SU-DHL-6 (cell line): ENCODE data around the gene ELAPOR1.

Experiments used
- H2AFZ ChIP-seq: fragments of 200-600 bp; sonication (generic); 2 replicates; pipeline ENCODE4 v1.6.1; 2014; ENCODE audit warnings: low read depth, mild to moderate bottlenecking, moderate library complexity, mixed read lengths, antibody characterized with exemption, low read length; ENCODE audit not compliant: severe bottlenecking
- H3F3A ChIP-seq: fragments of 200-600 bp; shearing (Covaris generic); 2 replicates; pipeline ENCODE4 v1.6.0; 2016; ENCODE audit warnings: antibody characterized with exemption, mild to moderate bottlenecking; ENCODE audit not compliant: insufficient read depth
- H3K27ac ChIP-seq: fragments of 200-600 bp; sonication (generic); 2 replicates; pipeline ENCODE4 v1.5.1; 2016; ENCODE audit warnings: low read depth, mild to moderate bottlenecking, low read length, moderate library complexity, mixed read lengths
- H3K27me3 ChIP-seq: fragments of 200-600 bp; sonication (generic), shearing (Covaris generic); 2 replicates; pipeline ENCODE4 v1.6.0; 2014; ENCODE audit warnings: mild to moderate bottlenecking, low read length
- H3K36me3 ChIP-seq: fragments of 200-600 bp; sonication (generic); 2 replicates; pipeline ENCODE4 v1.6.1; 2014; ENCODE audit warnings: mild to moderate bottlenecking, low read length, mixed read lengths
- H3K4me2 ChIP-seq: fragments of 300-600, 200-600 bp; shearing (Covaris generic), sonication (generic); 2 replicates; pipeline ENCODE4 v1.6.0; 2014; ENCODE audit warnings: low read length, low read depth, mild to moderate bottlenecking; ENCODE audit not compliant: poor library complexity, severe bottlenecking
- H3K4me3 ChIP-seq: fragments of 200-600 bp; sonication (generic); 2 replicates; pipeline ENCODE4 v1.5.1; 2014; ENCODE audit warnings: antibody characterized with exemption, low read length, mild to moderate bottlenecking, mixed read lengths; ENCODE audit not compliant: insufficient read depth, poor library complexity, severe bottlenecking
- H3K79me2 ChIP-seq: fragments of 200-600 bp; sonication (generic); 2 replicates; pipeline ENCODE4 v1.6.1; 2014; ENCODE audit warnings: mild to moderate bottlenecking, low read length, moderate library complexity; ENCODE audit not compliant: insufficient read depth
- H3K9ac ChIP-seq: fragments of 200-600 bp; sonication (generic); 2 replicates; pipeline ENCODE4 v1.7.0; 2014; ENCODE audit warnings: mild to moderate bottlenecking, low read length
- H3K9me2 ChIP-seq: fragments of 200-600 bp; sonication (generic); replicated peaks from 2 replicates; pipeline ENCODE4 v1.6.1; 2014; ENCODE audit warnings: low read length; ENCODE audit not compliant: insufficient read depth
- H3K9me3 ChIP-seq: fragments of 200-600 bp; sonication (generic); 2 replicates; pipeline ENCODE4 v1.6.1; 2014; ENCODE audit warnings: low read length, mixed read lengths; ENCODE audit not compliant: insufficient read depth
- H4K20me1 ChIP-seq: fragments of 200-600 bp; sonication (generic); 2 replicates; pipeline ENCODE4 v1.6.1; 2014; ENCODE audit warnings: low read depth, mild to moderate bottlenecking, antibody characterized with exemption, low read length, moderate library complexity, mixed read lengths
- EZH2phosphoT487 ChIP-seq: fragments of 200-600 bp; sonication (generic), shearing (Covaris generic); conservative IDR thresholded peaks from 2 replicates; pipeline ENCODE4 v1.6.1; 2018; ENCODE audit warnings: mild to moderate bottlenecking, antibody characterized with exemption, low read length, moderate library complexity, mixed read lengths
- TF ChIP-seq, protein P1 (sequence below): fragments of 200-600 bp; sonication (generic); IDR thresholded peaks from one replicate; pipeline ENCODE4 v1.5.1; 2017; ENCODE audit warnings: antibody characterized with exemption, mild to moderate bottlenecking, low read length, moderate library complexity; ENCODE audit not compliant: insufficient read depth, poor library complexity, severe bottlenecking

The ELAPOR1 gene, protein sequence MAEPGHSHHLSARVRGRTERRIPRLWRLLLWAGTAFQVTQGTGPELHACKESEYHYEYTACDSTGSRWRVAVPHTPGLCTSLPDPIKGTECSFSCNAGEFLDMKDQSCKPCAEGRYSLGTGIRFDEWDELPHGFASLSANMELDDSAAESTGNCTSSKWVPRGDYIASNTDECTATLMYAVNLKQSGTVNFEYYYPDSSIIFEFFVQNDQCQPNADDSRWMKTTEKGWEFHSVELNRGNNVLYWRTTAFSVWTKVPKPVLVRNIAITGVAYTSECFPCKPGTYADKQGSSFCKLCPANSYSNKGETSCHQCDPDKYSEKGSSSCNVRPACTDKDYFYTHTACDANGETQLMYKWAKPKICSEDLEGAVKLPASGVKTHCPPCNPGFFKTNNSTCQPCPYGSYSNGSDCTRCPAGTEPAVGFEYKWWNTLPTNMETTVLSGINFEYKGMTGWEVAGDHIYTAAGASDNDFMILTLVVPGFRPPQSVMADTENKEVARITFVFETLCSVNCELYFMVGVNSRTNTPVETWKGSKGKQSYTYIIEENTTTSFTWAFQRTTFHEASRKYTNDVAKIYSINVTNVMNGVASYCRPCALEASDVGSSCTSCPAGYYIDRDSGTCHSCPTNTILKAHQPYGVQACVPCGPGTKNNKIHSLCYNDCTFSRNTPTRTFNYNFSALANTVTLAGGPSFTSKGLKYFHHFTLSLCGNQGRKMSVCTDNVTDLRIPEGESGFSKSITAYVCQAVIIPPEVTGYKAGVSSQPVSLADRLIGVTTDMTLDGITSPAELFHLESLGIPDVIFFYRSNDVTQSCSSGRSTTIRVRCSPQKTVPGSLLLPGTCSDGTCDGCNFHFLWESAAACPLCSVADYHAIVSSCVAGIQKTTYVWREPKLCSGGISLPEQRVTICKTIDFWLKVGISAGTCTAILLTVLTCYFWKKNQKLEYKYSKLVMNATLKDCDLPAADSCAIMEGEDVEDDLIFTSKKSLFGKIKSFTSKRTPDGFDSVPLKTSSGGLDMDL

DNA sequence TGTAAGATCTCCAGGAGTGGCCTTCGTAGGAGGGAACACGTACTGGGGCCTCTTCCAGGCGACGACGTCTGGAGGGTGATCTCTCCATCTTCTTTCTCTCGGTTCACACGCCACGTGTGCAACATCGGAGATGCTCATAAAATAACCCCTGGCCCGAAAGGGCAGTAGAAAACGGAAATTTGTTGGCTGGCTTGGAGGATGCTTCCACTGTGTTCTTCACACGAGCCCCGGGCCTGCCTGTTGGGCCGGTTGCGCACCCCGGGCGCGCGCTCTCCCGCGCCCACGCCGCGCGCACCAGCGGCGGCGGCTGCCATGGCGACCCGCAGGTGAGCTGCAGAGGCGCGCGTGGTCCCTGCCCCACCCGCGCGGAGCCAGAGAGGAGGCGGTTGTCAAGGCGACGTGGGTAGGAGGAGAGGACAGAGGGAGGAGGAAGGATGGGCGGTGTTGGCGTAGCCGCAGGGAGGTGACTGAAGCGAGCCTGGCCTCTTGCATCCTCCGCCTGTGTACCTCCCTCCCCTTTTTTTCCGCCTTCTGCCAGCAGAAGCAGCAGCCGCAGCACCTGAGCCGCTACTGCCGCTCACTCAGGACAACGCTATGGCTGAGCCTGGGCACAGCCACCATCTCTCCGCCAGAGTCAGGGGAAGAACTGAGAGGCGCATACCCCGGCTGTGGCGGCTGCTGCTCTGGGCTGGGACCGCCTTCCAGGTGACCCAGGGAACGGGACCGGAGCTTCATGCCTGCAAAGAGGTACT, at the start of gene ELAPOR1:
TSS of gene ELAPOR1 (plus strand) at position 526 of the 752 bp plus-strand sequence. CDS start at position 595, 69 bp downstream.
- Histone ChIP-seq H3F3A (peaks cover 12% of the 10 kb centered on the region; the same call in 1 of the 2 replicates), H3K9ac (peak within 1 kb of the TSS; percentile 52), H3K27me3 (no peaks in the 10 kb centered on the region), H2AFZ (peak within 1 kb of the TSS; percentile 99), H3K4me3 (peak within 1 kb of the TSS; percentile 63), H3K9me2 (no peaks in the 10 kb centered on the region), H3K36me3 (no peaks in the 10 kb centered on the region), H4K20me1 (no peaks in the 10 kb centered on the region), H3K79me2 (no peaks in the 10 kb centered on the region), H3K9me3 (no peaks in the 10 kb centered on the region), H3K4me2 (peak within 1 kb of the TSS; percentile 90), H3K27ac (no peak within 1 kb of the TSS)
- TF ChIP-seq, protein P1, sequence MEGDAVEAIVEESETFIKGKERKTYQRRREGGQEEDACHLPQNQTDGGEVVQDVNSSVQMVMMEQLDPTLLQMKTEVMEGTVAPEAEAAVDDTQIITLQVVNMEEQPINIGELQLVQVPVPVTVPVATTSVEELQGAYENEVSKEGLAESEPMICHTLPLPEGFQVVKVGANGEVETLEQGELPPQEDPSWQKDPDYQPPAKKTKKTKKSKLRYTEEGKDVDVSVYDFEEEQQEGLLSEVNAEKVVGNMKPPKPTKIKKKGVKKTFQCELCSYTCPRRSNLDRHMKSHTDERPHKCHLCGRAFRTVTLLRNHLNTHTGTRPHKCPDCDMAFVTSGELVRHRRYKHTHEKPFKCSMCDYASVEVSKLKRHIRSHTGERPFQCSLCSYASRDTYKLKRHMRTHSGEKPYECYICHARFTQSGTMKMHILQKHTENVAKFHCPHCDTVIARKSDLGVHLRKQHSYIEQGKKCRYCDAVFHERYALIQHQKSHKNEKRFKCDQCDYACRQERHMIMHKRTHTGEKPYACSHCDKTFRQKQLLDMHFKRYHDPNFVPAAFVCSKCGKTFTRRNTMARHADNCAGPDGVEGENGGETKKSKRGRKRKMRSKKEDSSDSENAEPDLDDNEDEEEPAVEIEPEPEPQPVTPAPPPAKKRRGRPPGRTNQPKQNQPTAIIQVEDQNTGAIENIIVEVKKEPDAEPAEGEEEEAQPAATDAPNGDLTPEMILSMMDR = no peak
- TF ChIP-seq EZH2phosphoT487 = no peak

DNA sequence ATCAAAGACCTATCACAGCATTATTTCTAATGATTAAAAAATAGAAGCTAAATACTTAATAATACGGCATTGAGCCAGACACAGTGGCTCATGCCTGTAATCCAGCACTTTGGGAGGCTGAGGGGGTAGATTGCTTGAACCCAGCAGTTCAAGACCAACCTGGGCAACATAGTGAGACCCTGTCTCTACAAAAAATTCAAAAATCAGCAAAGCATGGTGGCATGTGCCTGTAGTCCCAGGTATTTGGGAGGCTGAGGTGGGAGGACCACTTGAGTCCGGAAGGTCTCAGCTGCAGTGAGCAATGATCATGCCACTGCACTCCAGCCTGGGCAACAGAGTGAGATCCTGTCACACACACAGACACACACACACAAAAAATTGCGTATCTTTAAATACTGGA, 48.8 kb upstream of the ELAPOR1 start:
- Histone ChIP-seq H3K9me2 (no peaks in the 10 kb centered on the region), H4K20me1 (no peaks in the 10 kb centered on the region), H3K4me3 (no peak overlapping the region), H3K9me3 (no peaks in the 10 kb centered on the region), H3K4me2 (no peak overlapping the region), H2AFZ (no peak overlapping the region), H3K36me3 (peaks cover 11% of the 10 kb centered on the region; the same call in 1 of the 2 replicates), H3F3A (peaks cover 6% of the 10 kb centered on the region; the same call in 1 of the 2 replicates), H3K27me3 (no peaks in the 10 kb centered on the region), H3K79me2 (no peaks in the 10 kb centered on the region), H3K27ac (no peak overlapping the region), H3K9ac (no peak overlapping the region)
- TF ChIP-seq, protein P1 = no peak
- TF ChIP-seq EZH2phosphoT487 = no peak

DNA sequence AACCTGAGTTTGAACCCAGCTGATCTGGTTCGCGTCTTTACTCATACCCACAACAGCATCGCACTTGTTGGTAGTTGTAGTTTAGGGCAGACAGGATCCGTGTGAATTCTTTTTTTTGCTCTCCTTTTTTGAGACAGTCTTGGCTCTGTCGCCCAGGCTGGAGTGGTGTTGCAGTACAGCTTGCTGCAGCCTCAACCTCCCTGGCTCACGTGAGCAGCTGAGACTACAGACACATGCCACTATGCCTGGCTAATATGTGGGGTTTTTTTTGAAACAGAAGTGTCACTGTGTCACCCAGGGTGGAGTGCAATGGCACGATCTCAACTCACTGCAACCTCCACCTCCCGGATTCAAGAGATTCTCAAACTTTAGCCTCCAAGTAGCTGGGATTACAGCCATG, 46.0 kb upstream of the ELAPOR1 start:
- Histone ChIP-seq H3K36me3 (peaks cover 11% of the 10 kb centered on the region; the same call in 1 of the 2 replicates), H3K79me2 (no peaks in the 10 kb centered on the region), H3K27me3 (no peaks in the 10 kb centered on the region), H3K27ac (no peak overlapping the region), H3K4me3 (no peak overlapping the region), H3K9me3 (no peaks in the 10 kb centered on the region), H4K20me1 (no peaks in the 10 kb centered on the region), H3K9me2 (no peaks in the 10 kb centered on the region), H3K9ac (no peak overlapping the region), H3K4me2 (no peak overlapping the region), H2AFZ (no peak overlapping the region), H3F3A (peaks cover 6% of the 10 kb centered on the region; the same call in 1 of the 2 replicates)
- no peak for TF ChIP-seq EZH2phosphoT487
- TF ChIP-seq, protein P1 = no peak
